Measurements from ENCODE around the gene FBXL13.

- TF ChIP-seq POLR2A (IDR thresholded peaks at IDR 0.05) (no peak), CTCF (IDR thresholded peaks at IDR 0.05) (no peak), EP300 (IDR thresholded peaks at IDR 0.05) (no peak)
These were observed 47.0 kb upstream of the FBXL13 start for GRCh38 chr7:103121641-103122040.
